ENCODE results near the gene DHRSX.

DNA sequence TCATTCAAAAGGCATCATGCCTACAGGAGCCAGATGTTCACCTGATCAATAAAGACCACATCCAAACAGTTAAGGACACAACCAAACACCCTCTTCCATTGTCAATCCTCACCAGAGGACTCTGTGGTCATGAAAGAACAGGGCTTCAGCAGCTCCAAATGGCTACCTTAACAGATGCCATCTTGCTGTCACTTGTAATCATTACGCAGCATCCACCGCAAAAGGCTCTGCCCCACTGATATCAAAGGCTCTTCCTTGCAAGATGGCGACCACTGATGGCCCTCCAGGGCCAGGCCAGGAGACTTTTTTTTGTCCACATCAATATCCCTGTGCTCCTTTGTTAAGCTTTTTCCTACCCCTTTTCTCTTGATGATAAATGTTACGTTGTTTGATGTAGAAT, 157.4 kb downstream of the DHRSX start:
- no peak for TF ChIP-seq POLR2AphosphoS5 (IDR thresholded peaks at IDR 0.05)
- TF ChIP-seq, protein P1, sequence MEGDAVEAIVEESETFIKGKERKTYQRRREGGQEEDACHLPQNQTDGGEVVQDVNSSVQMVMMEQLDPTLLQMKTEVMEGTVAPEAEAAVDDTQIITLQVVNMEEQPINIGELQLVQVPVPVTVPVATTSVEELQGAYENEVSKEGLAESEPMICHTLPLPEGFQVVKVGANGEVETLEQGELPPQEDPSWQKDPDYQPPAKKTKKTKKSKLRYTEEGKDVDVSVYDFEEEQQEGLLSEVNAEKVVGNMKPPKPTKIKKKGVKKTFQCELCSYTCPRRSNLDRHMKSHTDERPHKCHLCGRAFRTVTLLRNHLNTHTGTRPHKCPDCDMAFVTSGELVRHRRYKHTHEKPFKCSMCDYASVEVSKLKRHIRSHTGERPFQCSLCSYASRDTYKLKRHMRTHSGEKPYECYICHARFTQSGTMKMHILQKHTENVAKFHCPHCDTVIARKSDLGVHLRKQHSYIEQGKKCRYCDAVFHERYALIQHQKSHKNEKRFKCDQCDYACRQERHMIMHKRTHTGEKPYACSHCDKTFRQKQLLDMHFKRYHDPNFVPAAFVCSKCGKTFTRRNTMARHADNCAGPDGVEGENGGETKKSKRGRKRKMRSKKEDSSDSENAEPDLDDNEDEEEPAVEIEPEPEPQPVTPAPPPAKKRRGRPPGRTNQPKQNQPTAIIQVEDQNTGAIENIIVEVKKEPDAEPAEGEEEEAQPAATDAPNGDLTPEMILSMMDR (IDR thresholded peaks at IDR 0.05) = no peak

Data from breast epithelium (tissue), 3 donors.